Measurements from ENCODE around the gene CABP4. TPM values are rescaled to one million over a fixed set of nuclear protein-coding genes. Genes with fewer than 3 reads are reported as not detected.
A peak's percentile ranks its signal among the peaks of the same experiment; 100 is the strongest.

The CABP4 gene
- total and polyA plus RNA-seq, 2 donors (not counting 1 experiment from before 2014, with no cell fraction given) = 3.2 to 5.2 TPM

- Histone ChIP-seq H3K4me2 (replicated peaks; ENCODE audit: low read depth, low read length, poor library complexity, severe bottlenecking) (peak overlapping the region; percentile 99), H3K4me1 (ENCODE audit: control insufficient read depth in 2 of 2, insufficient read depth in 2 of 2, low read length in 2 of 2) (peaks cover 68 to 85% of the 10 kb centered on the region in 2 donors), H3K36me3 (replicated peaks in 1 of 2; ENCODE audit: control extremely low read depth in 1 of 2, control insufficient read depth in 1 of 2, extremely low read depth in 1 of 2, insufficient read depth in 2 of 2, low read length in 1 of 2) (peaks cover 0 to 8% of the 10 kb centered on the region in 2 experiments), H3K4me3 (ENCODE audit: control extremely low read depth in 1 of 5, extremely low read depth in 1 of 5, insufficient read depth in 1 of 5, low read depth in 2 of 5, low read length in 4 of 5) (no peak overlapping the region), H3K9ac (ENCODE audit: low read length) (no peak overlapping the region), H4K20me1 (ENCODE audit: control insufficient read depth, insufficient read depth, low read length, poor library complexity, severe bottlenecking) (peaks cover 37% of the 10 kb centered on the region), H3K79me2 (ENCODE audit: control insufficient read depth, insufficient read depth, low read length) (peaks cover 46% of the 10 kb centered on the region), H3K27me3 (replicated peaks in 1 of 4; ENCODE audit: control extremely low read depth in 1 of 4, control insufficient read depth in 3 of 4, insufficient read depth in 4 of 4, low read length in 3 of 4) (no peaks in the 10 kb centered on the region), H3K27ac (ENCODE audit: low read length in 2 of 2) (peak overlapping the region; percentile 57 to 88), H2AFZ (ENCODE audit: insufficient read depth, low read depth, low read length, poor library complexity, severe bottlenecking) (no peak overlapping the region), H3K9me3 (ENCODE audit: control extremely low read depth in 1 of 3, control insufficient read depth in 2 of 3, insufficient read depth in 1 of 3, low read length in 2 of 3) (peaks cover 0 to 3% (median 0%) of the 10 kb centered on the region in 3 donors)
- ATAC-seq (ENCODE audit: low read depth) = peak; percentile 4
- H3K27ac Mint-ChIP-seq = peak overlapping the region; percentile 92
- WGBS (ENCODE audit: insufficient coverage) = 60% methylated on average over 17 of the region's 17 CpGs
- H3K27me3 Mint-ChIP-seq = no peaks in the 10 kb centered on the region
- H3K9me3 Mint-ChIP-seq (ENCODE audit: insufficient read depth) = no peaks in the 10 kb centered on the region
- H3K4me1 Mint-ChIP-seq = peaks cover 83% of the 10 kb centered on the region
- TF ChIP-seq EZH2 (IDR thresholded peaks at IDR 0.05; ENCODE audit: borderline replicate concordance, insufficient read depth, low read depth, low read length, poor library complexity, severe bottlenecking) = no peak
- TF ChIP-seq, protein P1, sequence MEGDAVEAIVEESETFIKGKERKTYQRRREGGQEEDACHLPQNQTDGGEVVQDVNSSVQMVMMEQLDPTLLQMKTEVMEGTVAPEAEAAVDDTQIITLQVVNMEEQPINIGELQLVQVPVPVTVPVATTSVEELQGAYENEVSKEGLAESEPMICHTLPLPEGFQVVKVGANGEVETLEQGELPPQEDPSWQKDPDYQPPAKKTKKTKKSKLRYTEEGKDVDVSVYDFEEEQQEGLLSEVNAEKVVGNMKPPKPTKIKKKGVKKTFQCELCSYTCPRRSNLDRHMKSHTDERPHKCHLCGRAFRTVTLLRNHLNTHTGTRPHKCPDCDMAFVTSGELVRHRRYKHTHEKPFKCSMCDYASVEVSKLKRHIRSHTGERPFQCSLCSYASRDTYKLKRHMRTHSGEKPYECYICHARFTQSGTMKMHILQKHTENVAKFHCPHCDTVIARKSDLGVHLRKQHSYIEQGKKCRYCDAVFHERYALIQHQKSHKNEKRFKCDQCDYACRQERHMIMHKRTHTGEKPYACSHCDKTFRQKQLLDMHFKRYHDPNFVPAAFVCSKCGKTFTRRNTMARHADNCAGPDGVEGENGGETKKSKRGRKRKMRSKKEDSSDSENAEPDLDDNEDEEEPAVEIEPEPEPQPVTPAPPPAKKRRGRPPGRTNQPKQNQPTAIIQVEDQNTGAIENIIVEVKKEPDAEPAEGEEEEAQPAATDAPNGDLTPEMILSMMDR (IDR thresholded peaks at IDR 0.05) = no peak
- DNase-seq = no peak
- H3K4me3 Mint-ChIP-seq = peak overlapping the region; percentile 61
- intact Hi-C loops (cut with micrococcal nuclease) = no loop called here
- ChIA-PET POLR2A (interaction anchor here (0.7 to 4.8 kb wide), 12 partner anchors 9 to 39 kb away, joined by 4 to 98 read pairs (median 6); partner anchors contain the start of genes PPP1CA, RPS6KB2, TBC1D10C and TMEM134), CTCF (interaction anchor here (0.8 to 1.6 kb wide), 9 partner anchors 21 to 89 kb away, joined by 3 to 5 read pairs (median 3); partner anchors contain the start of genes PITPNM1 and PPP1CA)
Observed at GRCh38 chr11:67440229-67441097, 14.7 kb upstream of the CABP4 start.

Measured in B cell (primary cell).